ENCODE data around the gene BRCA1.
"Not testable (repeated sequence)": the region's sequence is repeated elsewhere in the genome, so short reads cannot be mapped to it uniquely, and the experiment has no call there.

DNA sequence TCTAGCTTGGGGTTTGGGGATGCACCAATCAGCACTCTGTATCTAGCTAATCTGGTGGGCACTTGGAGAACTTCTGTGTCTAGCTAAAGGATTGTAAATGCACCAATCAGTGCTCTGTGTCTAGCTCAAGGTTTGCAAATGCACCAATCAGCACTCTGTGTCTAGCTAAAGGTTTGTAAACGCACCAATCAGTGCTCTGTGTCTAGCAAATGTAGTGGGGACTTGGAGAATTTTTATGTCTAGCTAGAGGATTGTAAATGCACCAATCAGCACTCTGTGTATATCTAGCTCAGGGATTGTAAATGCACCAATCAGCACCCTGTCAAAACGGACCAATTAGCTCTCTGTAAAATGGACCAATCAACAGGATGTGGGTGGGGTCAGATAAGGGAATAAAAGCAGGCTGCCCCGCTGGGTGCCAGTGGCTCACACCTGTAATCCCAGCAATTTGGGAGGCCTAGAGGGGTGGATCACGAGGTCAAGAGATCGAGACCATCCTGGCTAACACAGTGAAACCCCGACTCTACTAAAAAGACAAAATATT lies 2.2 kb upstream of the BRCA1 start:
- not testable (repeated sequence) for TF ChIP-seq CTCF (IDR thresholded peaks at IDR 0.05; ENCODE audit: low read length); EZH2phosphoT487 (IDR thresholded peaks at IDR 0.05; ENCODE audit: low read length); EZH2 (optimal IDR thresholded peaks at IDR 0.05; ENCODE audit: low read depth, low read length)
